HG03108 (cell line): ENCODE measurements around the gene CMPK1.
"Not testable (repeated sequence)": the region's sequence is repeated elsewhere in the genome, so short reads cannot be mapped to it uniquely, and the experiment has no call there.

Experiments
- ATAC-seq: cut with Tn5 transposase; IDR thresholded peaks from one replicate; pipeline ENCODE4 v1.9.1; 2021; ENCODE audit warnings: moderate library complexity; ENCODE audit not compliant: unreplicated experiment

Gene CMPK1

DNA sequence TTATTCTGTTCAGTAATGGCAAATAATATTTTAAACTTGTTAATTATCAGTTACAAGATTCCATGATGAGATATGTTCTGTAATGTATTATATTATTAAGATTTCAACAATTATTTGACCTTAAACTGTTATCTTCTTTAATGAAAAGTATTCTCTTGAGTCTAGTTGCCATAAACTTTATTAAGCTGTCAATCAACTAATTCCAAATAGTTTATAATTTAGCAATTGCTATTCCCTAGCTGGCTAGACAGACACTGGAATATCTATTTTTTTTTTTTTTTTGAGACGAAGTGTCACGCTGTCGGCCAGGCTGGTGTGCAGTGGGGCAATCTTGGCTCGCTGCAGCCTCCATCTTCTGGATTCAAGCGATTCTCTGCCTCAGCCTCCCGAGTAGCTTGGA is 3.8 kb downstream of the CMPK1 start:
- no peak for ATAC-seq

DNA sequence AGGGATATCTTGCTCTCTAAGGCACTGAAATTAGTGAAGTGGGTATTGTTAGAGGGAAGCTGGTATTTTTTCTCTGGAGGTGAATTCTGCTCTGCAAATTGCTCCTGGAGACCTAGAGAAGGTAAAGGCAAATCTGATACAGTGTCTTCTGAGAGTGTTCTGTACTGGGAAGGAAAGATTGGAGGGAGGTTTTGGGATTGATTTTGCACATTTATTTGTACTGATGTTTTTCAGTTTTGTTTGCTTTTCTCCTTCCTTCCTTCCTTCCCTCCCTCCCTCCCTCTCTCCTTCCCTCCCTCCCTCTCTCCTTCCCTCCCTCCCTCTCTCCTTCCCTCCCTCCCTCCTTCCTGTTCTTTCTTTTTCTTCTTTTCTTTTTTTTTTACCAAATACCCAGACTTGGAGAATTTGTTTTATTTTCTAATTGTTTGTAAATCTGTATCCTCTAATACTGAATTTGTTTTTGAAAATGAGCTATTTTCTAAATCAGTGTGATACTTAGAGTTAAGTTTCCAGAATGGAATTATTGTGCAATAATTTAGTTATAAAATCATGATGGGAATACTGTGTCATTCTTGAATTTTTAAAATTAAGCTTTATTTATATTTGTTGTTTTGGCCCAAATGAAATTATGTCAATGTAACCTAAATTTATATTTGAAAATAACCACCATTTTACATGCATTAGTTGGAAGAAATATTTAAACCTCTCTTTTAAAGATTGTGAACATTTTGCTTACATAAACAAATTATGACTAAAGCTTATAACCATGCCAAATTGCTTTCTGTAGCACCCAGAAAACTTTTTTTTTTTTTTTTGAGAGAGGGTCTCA is 4.9 kb downstream of the CMPK1 start:
- no peak for ATAC-seq

DNA sequence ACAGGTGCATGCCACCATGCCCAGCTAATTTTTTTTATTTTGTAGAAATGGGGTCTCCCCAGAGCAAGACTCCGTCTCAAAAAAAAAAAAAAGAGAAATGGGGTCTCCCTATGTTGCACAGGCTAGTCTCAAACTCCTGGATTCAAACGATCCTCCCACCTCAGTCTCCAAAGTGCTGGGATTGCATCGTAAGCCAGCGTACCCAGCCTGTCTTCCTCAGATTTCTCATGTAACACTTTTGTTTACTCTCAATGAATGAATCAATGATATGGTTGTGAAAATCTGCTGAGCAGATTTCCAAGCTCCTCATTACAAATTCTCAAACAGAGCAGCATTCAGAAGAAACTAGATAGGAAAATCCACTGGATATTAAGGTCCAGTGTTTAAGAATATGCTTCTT is 6.6 kb downstream of the CMPK1 start:
- no peak for ATAC-seq

DNA sequence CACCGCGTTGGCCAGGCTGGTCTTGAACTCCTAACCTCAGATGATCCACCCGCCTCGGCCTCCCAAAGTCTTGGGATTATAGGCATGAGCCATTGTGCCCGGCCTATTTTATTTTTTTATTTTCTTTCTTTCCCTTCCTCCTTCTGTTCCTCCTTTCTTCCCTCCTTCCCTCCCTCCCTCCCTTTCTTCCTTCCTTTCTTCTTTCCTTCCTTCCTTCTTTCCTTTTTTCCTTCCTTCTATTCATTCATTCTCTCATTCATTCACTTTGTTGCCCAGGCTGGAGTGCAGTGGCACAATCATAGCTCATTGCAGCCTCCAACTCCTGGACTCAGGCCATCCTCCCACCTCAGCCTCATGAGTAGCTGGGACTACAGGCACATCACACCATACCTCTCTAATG is 13.4 kb downstream of the CMPK1 start:
- not testable (repeated sequence) for ATAC-seq

DNA sequence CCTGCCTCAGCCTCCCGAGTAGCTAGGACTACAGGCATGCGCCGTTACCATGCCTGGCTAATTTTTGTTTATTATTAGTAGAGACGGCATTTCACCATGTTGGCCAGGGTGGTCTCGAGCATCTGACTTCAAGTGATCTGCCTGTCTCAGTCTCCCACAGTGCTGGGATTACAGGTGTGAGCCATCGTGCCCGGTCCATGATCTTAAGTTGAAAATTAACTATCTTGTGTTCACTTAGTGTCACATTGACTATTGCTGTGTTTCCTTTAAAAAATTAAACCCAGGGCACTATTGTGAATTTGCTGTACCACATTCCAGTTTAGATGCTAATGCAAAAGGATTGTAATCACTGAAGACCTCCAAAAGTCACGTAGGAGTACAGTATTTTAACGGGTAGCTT is 14.1 kb downstream of the CMPK1 start:
- no peak for ATAC-seq

DNA sequence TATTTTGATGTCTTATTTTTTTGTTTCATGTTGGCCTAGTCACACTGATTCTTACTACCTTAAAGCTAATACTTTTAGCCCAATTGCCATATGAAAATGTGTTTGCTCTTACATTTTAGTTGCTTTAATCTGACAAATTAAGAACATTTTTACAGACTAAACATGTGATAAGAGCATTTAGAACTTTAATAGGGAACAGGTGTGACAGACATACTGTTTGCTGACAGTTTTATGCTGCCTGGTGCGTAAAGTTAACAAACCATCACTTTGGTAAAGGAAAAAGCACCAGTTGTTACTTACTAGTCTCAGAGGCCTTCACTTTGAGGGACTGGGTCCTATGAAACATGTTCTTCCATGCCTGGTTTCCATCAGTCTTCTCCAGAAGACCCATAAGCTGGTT is 14.7 kb downstream of the CMPK1 start:
- ATAC-seq, result no peak

DNA sequence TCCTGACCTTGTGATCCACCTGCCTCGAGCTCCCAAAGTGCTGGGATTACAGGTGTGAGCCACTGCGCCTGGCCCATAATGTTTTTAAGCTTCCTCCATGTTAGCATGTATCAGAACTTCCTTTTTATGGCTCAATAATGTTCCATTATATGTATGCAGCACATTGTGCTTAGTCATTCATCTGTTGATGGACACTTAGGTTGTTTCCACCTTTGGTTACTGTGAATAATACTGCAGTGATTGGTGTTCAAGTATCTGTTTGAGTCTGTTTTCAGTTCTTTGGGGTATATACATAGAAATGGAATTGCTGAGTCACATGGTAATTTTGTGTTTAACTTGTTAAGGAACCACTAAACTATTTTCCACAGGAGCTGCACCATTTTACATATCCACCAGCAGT is 17.7 kb downstream of the CMPK1 start:
- no peak for ATAC-seq

DNA sequence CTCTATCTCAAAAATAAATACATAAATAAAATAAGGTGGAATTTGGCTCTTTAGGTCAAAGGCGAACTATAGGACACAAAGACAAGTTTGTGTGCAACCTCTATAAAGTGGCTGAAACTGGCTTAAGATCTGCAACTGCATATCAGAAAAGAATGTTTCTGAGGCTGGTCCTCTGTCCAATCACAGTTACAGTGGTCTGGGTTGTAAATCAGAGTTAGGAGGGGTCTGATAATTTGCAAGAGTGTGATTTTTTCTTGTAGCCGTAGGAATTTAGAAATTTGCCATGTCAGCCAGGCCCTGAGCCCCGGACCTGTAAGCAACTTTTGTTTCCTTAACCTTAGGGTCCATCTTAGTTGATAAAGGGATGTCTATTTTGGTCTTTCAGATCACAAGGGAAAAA is 27.8 kb downstream of the CMPK1 start:
- no peak for ATAC-seq

DNA sequence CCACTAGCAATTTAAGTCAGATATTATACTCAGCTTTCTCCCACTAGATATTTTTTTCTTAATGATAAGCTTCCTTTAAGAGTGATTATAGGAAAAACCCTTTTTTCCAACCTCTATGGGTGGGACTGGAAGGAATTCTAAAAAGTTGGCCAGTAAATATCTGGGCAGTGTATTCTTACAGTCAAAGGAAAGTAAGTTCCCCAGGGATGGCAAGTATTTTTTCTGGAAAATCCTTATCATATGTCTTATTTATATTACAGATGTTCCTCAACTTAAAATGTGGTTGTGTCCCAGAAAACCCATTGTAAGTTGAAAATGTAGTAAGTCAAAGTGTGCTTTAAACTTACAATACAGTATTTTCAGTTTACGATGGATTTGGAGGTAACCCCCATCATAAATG is 29.2 kb downstream of the CMPK1 start:
- no peak for ATAC-seq

DNA sequence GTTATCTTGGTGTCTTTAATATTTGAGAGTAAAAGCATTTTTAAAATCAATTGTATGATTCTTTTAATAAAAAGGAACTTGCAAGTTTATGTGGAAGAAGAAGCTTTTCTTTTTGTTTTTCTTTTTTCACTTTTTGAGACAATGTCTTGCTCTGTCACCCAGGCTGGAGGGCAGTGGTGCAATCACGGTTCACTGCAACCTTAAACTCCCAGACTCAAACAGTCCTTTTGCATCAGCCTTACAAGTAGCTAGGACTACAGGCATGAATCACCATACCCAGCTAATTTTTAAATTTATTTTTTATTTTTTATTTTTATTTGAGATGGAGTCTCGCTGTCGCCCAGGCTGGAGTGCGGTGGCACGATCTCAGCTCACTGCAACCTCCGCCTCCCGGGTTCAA is 34.1 kb downstream of the CMPK1 start:
- no peak for ATAC-seq

DNA sequence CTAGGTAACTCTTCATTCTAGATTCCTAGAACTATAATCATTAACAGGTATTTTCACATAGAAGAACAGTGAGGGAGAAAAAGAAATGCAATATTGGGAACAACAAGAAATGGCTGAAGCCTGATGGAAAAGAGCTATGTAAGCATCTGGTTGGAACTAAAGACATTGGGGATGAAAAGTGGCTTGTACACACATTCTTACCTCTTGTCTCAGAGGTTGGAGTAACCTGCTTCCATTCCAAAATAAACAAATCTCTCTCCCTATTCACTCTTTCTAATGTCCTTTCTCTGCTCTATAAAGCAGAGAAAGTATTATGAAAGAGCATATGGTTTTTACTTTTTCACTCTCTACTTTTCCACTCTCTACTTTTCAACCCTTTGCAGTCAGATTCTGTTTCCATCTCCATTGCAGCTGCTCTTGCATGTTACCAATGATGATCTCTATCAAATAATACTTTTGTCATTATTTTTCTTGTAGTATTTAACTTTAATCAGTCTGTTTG is 37.5 kb downstream of the CMPK1 start:
- ATAC-seq, result no peak

DNA sequence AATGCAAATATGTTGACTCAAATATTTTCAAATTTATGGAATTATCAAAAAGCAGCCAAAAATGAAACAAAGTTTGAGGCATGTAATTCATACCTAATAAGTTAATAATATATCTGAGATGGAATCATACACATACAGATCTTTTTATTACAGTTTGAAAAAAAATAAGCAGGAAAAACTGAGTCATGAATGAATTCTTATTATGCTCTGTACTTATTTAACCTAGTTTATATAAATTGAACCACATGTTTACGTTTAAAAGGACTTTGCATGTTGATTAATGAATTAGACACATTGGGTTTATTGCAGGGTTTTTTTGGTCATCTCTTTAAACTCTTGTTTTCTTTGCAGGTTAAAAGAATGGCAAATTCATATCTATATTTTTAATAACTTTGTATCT is 40.9 kb downstream of the CMPK1 start:
- no peak for ATAC-seq

DNA sequence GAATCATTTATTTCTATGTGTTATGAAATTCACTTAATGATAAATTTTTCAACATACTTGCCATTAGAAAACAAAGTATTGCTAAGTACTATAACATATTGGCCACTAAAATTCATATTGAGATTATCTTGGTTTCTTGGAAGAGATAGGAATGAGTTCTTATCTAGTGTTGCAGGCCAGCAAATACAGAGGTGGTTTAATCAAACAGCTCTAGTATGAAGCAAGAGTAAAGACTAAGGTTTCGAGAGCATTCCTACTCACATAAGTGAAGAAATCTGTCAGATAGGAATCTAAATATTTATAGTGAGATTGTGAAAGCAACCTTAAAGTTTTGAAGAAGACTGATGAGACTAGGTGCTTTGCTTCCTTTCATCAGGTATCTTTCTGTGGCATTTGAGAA is 44.6 kb downstream of the CMPK1 start:
- no peak for ATAC-seq

DNA sequence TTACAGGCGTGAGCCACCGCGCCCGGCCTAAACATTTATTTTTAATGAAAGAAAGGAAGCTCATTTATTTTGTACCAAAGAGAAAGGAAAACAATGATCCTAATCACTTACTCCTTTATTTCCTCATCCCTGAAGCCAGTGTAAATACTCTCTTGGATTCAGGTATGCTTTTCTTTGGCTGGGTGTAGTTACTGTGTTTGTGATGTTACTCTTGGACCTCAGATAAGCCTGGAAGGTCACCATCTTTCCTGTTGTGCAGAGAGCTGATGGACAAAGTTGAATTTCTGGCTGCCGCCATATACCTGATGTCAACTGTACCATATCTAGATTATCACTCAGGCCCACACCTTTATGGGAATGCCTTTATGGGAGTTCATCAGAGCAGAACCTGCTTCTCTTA is 47.1 kb downstream of the CMPK1 start:
- no peak for ATAC-seq

DNA sequence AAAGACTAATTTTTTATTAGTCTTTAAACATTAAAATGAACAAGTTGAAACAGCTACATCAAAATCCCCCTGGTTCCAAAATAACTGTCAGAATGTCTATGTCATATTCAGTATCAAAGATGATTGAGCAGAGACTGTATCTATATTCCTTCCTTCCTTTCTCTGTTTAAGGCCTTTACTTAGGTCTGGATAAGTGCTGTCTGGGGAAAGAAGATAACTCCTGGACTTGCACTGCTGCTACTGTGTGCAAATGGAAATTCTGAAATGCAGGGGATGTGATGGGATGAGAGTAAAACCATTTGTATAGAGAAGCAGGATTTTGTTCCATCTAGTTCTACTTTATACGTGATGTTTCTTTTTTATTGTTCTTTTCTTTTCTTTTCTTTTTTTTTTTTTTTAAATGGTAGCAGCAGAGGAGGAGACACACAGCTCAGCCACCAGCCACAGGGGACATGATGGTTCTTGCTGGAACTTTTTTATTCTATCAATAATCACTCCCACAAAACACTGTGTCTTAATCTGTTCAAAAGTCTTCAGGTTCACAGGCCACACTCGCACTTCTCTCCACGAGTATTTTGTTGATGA is 48.9 kb downstream of the CMPK1 start:
- ATAC-seq, result no peak

DNA sequence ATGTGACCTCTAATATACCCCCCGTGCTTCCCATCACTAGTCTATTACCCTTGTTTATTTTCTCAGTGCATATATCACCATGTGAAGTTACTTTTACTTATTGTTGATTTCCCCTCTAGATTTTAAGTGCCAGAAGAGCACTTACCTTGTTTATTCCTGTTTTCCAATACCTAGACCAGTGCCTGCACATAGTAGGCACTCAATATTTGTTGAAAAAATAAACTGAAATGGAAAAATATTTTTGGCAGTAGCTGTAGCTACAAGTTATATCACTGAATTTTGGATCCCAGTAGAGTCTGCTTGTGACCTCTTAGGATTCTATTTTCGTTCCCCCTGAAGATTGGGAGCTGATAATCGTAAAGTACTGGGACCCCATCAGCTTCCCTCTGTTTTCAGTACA is 50.5 kb downstream of the CMPK1 start:
- no peak for ATAC-seq

DNA sequence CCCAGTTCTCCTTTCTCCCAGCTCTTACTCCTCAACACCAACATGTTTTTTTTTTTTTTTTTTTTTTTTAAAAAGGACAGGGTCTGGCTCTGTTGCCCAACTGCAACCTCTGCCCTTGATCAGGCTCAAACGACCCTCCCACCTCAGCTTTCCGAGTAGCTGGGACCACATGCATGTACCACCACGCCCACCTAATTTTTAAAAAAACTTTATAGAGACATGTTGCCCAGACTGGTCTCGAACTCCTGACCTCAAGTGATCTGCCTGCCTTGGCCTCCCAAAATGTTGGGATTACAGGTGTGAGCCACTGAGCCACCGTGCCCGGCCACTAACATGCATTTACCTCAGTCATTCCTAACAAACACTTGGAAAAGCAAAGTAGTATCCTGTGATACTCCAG is 51.4 kb downstream of the CMPK1 start:
- ATAC-seq, result no peak

DNA sequence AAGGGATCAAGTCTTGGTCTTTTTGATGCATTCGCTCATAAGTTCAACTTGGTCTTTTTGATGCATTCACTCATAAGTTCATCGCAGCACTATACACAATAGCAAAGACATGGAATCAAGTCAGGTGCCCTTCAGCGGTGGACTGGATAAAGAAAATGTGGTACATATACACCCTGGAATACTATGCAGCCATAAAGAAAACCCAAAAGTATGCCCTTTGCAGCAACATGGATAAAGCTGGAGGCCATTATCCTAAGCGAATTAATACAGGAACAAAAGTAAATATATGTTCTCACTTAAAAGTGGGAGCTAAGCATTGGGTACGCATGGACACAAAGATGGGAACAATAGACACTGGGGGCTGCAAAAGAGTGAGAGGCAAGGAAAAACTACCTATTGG is 52.7 kb downstream of the CMPK1 start:
- ATAC-seq, result no peak

DNA sequence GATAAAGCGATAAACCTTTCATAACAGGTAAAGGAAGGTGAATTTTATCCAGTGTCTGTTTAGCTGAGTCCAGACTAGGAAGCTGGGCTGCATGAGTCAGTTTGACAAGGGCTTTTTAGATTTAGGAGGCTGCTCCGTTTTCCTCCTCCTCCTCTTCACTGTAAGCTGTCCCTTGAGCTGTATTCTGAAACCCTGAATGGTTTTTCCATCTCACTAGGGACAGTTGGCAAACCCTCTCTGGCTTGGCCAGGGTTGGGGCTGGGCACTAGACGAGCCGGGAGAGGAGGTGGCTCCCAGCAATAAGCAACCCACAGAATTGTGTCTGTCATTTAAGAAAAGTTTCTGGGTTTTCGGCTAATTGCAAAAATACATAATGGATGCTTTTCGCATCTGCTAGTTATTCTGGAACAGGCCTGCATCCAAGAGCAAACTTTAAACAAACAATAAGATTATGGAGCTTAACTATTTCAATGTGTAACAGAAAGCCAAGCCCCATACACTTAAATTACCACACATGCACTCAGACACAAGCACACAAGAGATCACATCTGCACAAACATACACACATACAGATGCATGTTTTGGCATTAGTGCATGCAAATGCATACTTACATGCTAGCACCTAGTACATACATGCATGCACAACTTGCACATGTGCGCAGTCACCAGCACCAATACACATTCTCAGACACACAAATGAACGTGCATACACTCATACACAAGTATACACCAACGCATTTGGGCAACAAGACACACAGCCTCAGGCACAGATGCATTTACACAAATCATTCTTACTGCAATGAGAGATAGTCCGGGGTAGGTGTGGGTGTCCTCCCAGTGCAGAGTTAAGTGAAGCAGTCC is 54.7 kb downstream of the CMPK1 start:
- no peak for ATAC-seq

DNA sequence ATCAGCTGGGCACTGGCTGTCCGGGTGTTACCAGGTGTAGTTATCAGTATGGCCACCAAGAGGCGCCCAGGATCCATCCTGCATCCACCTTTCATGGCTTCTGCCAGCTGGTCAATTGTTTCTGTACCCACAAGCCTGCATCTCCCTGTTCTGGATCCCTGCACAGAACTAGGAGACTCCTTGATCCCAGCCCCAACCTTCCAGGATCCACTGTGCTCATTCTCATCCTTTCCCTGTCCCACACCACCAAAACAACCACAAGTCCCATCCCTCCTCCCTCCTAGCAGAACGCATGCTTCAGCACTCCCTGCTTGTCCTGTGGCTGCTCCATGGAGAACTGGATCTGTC is 55.3 kb downstream of the CMPK1 start:
- no peak for ATAC-seq

DNA sequence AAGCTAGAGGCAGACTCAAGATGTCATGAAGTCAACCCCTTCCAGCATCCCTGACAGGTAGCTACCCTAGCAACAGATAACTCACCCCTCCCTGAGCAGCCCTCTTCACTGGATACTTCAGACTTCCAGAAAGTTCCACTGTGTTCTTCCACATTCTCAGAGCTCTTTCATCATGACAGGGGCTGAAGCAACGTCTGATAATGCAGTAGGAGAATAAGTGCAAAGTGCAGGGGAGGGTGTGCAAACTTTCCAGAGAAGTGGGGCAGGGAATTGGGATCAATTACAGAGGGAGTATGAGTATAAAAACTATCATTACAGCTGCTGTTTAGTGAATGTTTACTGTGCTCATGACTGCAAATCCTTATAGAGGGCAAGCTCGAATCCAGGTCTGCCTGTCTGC is 56.1 kb downstream of the CMPK1 start:
- no peak for ATAC-seq

DNA sequence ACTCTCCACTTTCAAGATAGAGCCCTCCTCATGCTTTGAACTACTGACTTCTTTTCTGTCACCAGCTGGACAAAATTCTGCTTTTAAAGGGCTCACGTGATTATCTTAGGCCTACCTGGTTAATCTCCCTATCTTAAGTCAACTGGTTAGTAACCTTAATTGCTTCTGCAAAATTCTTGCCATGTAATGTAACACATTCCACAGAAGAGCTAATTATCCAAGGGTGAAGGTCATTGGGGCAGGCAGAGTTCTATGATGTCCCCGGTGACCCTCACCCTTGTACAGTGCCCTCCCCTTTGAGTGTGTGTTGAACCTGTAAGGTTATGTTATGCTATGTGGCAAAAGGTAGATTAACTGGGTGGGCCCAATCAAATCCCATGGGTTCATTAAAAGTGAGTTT is 57.3 kb downstream of the CMPK1 start:
- no peak for ATAC-seq
